ENCODE measurements around the gene OSMR. TPM values are rescaled to one million over a fixed set of nuclear protein-coding genes. Genes with fewer than 3 reads are reported as not detected.

The OSMR gene
- total and polyA plus RNA-seq, 2 of the 13 experiments (the other 11 are each of a cell fraction or from before 2014, with no cell fraction given), result 21.3 to 86.5 TPM

- TF ChIP-seq ZNF879 (CRISPR knock-in tag; IDR thresholded peaks at IDR 0.05), result 0 out of 2 replicates have a peak, but pooled peaks have one; percentile 59
- no peak for TF ChIP-seq ZNF652 (CRISPR knock-in tag; IDR thresholded peaks at IDR 0.05; ENCODE audit: borderline replicate concordance, low read depth)
- 0 out of 2 replicates have a peak, but pooled peaks have one; percentile 74 for TF ChIP-seq WIZ (CRISPR knock-in tag; IDR thresholded peaks at IDR 0.05)
- no peak for TF ChIP-seq ZNF607 (CRISPR knock-in tag; IDR thresholded peaks at IDR 0.05; ENCODE audit: borderline replicate concordance)
- TF ChIP-seq HOXA5 (CRISPR knock-in tag; IDR thresholded peaks at IDR 0.05), result peak; percentile 62; the same call in 1 of the 2 replicates
- TF ChIP-seq HMGXB4 (CRISPR knock-in tag; IDR thresholded peaks at IDR 0.05; ENCODE audit: borderline replicate concordance in 1 of 2, low read depth in 1 of 2), result peak; percentile 28 to 70; a peak in 3 of 4 replicates
- 0 out of 2 replicates have a peak, but pooled peaks have one; percentile 9 for TF ChIP-seq ZBTB3 (CRISPR knock-in tag; IDR thresholded peaks at IDR 0.05; ENCODE audit: borderline replicate concordance, low read depth)
- TF ChIP-seq ZBTB42 (CRISPR knock-in tag; IDR thresholded peaks at IDR 0.05), result peak; percentile 86
- TF ChIP-seq KMT2A (CRISPR knock-in tag; IDR thresholded peaks at IDR 0.05), result peak; percentile 48; the same call in 1 of the 2 replicates
- 0 out of 2 replicates have a peak, but pooled peaks have one; percentile 38 for TF ChIP-seq ZNF276 (CRISPR knock-in tag; IDR thresholded peaks at IDR 0.05; ENCODE audit: low read depth)
- peak; percentile 66; the same call in 1 of the 2 replicates for TF ChIP-seq RXRB (CRISPR knock-in tag; IDR thresholded peaks at IDR 0.05; ENCODE audit: borderline replicate concordance)
- peak; percentile 43; the same call in 1 of the 2 replicates for TF ChIP-seq ZNF441 (CRISPR knock-in tag; IDR thresholded peaks at IDR 0.05; ENCODE audit: borderline replicate concordance)
- 0 out of 2 replicates have a peak, but pooled peaks have one; percentile 40 for TF ChIP-seq CHD2 (IDR thresholded peaks at IDR 0.05; ENCODE audit: low read depth, low read length)
- no peak for TF ChIP-seq ZNF577 (CRISPR knock-in tag; IDR thresholded peaks at IDR 0.05; ENCODE audit: borderline replicate concordance, low read depth)
- TF ChIP-seq ZBTB46 (CRISPR knock-in tag; IDR thresholded peaks at IDR 0.05; ENCODE audit: borderline replicate concordance), result no peak
- TF ChIP-seq NR0B2 (CRISPR knock-in tag; IDR thresholded peaks at IDR 0.05), result 0 out of 2 replicates have a peak, but pooled peaks have one; percentile 34
- TF ChIP-seq ZNF567 (CRISPR knock-in tag; IDR thresholded peaks at IDR 0.05; ENCODE audit: borderline replicate concordance), result no peak
- TF ChIP-seq NKX3-1 (CRISPR knock-in tag; IDR thresholded peaks at IDR 0.05), result no peak
- TF ChIP-seq HDAC1 (CRISPR knock-in tag; IDR thresholded peaks at IDR 0.05), result peak; percentile 64; the same call in 1 of the 2 replicates
- TF ChIP-seq ZFP36 (IDR thresholded peaks at IDR 0.05; ENCODE audit: borderline replicate concordance, low read depth, low read length, partially characterized antibody), result no peak
- TF ChIP-seq TAF1 (CRISPR knock-in tag; IDR thresholded peaks at IDR 0.05), result peak; percentile 75
- no peak for TF ChIP-seq TCF12 (IDR thresholded peaks at IDR 0.05)
- 0 out of 2 replicates have a peak, but pooled peaks have one; percentile 2 for TF ChIP-seq TCF12 (CRISPR knock-in tag; IDR thresholded peaks at IDR 0.05)
Observed at GRCh38 chr5:38845526-38846378, at the start of gene OSMR (continued).
